Measurements from ENCODE around the gene RDH14. TPM values are rescaled to one million over a fixed set of nuclear protein-coding genes. Genes with fewer than 3 reads are reported as not detected.

RDH14 gene
- total RNA-seq, 1 experiment from 2014 or later: 15.4 TPM

DNA sequence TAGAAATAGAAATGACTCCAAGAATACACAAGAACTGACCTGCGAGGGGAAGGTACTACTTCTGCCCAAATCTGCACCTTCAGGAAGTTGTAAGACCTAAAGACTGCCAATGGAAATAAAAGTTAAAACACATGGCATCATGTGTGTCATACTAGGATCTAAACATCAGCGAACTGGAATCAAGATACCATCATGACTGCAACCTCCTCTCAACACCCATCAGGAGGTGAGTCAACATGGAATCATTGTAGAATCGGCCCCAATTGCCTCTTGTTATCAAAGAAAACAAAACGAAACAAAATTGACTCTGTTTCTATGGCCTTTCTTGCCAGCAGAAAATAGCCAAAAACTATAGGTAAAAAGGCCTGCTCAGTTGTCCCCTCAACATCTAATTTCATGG, 15.1 kb downstream of the RDH14 start:
- no peak overlapping the region for H3K4me3 ChIP-seq (ENCODE audit: low read depth in 2 of 2, low read length in 2 of 2)
- DNase-seq (ENCODE audit: low read depth, low spot score): no peak
- intact Hi-C loops (cut with micrococcal nuclease; ENCODE audit: unreplicated experiment): no loop called here
- H3K36me3 ChIP-seq (ENCODE audit: control insufficient read depth, insufficient read depth, low read length): no peaks in the 10 kb centered on the region
- no TSS peak for BruUV-seq (replicated peaks)
- ChIA-PET POLR2A (no interaction called here), CTCF (no interaction called here)
- no peak overlapping the region for H3K27ac ChIP-seq (ENCODE audit: low read length)
- in situ Hi-C loops (cut with HindIII; ENCODE audit: low pct_unique_long_range_greater_than_20kb, low sequenced_read_pairs): no loop called here
- H3K27me3 ChIP-seq (ENCODE audit: control insufficient read depth, insufficient read depth, low read length): no peaks in the 10 kb centered on the region
- no peaks in the 10 kb centered on the region for H3K9me3 ChIP-seq (ENCODE audit: control insufficient read depth, insufficient read depth, low read depth, low read length)
- ATAC-seq: no peak
- no peaks in the 10 kb centered on the region for H3K4me1 ChIP-seq (ENCODE audit: control insufficient read depth, insufficient read depth, low read length)
- TF ChIP-seq, protein P1, sequence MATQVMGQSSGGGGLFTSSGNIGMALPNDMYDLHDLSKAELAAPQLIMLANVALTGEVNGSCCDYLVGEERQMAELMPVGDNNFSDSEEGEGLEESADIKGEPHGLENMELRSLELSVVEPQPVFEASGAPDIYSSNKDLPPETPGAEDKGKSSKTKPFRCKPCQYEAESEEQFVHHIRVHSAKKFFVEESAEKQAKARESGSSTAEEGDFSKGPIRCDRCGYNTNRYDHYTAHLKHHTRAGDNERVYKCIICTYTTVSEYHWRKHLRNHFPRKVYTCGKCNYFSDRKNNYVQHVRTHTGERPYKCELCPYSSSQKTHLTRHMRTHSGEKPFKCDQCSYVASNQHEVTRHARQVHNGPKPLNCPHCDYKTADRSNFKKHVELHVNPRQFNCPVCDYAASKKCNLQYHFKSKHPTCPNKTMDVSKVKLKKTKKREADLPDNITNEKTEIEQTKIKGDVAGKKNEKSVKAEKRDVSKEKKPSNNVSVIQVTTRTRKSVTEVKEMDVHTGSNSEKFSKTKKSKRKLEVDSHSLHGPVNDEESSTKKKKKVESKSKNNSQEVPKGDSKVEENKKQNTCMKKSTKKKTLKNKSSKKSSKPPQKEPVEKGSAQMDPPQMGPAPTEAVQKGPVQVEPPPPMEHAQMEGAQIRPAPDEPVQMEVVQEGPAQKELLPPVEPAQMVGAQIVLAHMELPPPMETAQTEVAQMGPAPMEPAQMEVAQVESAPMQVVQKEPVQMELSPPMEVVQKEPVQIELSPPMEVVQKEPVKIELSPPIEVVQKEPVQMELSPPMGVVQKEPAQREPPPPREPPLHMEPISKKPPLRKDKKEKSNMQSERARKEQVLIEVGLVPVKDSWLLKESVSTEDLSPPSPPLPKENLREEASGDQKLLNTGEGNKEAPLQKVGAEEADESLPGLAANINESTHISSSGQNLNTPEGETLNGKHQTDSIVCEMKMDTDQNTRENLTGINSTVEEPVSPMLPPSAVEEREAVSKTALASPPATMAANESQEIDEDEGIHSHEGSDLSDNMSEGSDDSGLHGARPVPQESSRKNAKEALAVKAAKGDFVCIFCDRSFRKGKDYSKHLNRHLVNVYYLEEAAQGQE (IDR thresholded peaks at IDR 0.05; ENCODE audit: insufficient read depth in 1 of 2, low read depth in 2 of 2, low read length in 1 of 2): no peak
- TF ChIP-seq, protein P2, sequence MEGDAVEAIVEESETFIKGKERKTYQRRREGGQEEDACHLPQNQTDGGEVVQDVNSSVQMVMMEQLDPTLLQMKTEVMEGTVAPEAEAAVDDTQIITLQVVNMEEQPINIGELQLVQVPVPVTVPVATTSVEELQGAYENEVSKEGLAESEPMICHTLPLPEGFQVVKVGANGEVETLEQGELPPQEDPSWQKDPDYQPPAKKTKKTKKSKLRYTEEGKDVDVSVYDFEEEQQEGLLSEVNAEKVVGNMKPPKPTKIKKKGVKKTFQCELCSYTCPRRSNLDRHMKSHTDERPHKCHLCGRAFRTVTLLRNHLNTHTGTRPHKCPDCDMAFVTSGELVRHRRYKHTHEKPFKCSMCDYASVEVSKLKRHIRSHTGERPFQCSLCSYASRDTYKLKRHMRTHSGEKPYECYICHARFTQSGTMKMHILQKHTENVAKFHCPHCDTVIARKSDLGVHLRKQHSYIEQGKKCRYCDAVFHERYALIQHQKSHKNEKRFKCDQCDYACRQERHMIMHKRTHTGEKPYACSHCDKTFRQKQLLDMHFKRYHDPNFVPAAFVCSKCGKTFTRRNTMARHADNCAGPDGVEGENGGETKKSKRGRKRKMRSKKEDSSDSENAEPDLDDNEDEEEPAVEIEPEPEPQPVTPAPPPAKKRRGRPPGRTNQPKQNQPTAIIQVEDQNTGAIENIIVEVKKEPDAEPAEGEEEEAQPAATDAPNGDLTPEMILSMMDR (IDR thresholded peaks at IDR 0.05): no peak
- TF ChIP-seq SIN3A (IDR thresholded peaks at IDR 0.05; ENCODE audit: borderline replicate concordance, insufficient read depth, low read depth, low read length): no peak
- no peak for TF ChIP-seq TCF7L2 (IDR thresholded peaks at IDR 0.05; ENCODE audit: low read depth, low read length)
- TF ChIP-seq POLR2AphosphoS5 (IDR thresholded peaks at IDR 0.05; ENCODE audit: low read depth, low read length): no peak

DNA sequence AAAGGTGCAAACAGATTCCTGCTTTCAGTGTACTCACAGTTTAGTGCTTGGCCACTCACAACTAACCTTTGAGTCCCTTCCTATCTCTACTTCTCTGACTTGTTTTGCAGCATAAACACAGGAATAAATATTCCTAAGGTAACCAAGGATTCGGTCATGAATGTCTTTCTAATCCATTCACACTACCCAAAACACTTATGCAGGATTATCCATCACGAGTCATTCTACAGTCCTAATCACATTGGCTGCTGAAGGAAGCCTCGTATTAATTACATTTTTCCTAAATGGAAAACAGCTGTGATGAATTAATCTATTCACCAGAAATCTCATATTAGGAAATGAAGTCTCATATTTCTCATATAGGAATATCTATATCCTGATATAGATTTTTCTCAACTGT, 16.3 kb downstream of the RDH14 start:
- intact Hi-C loops (cut with micrococcal nuclease; ENCODE audit: unreplicated experiment) (no loop called here), in situ Hi-C loops (cut with HindIII; ENCODE audit: low pct_unique_long_range_greater_than_20kb, low sequenced_read_pairs) (no loop called here)
- no peak overlapping the region for H3K27ac ChIP-seq (ENCODE audit: low read length)
- H3K9me3 ChIP-seq (ENCODE audit: control insufficient read depth, insufficient read depth, low read depth, low read length): no peaks in the 10 kb centered on the region
- TF ChIP-seq, protein P2 (IDR thresholded peaks at IDR 0.05): no peak
- no peak for TF ChIP-seq TCF7L2 (IDR thresholded peaks at IDR 0.05; ENCODE audit: low read depth, low read length)
- no peak for TF ChIP-seq SIN3A (IDR thresholded peaks at IDR 0.05; ENCODE audit: borderline replicate concordance, insufficient read depth, low read depth, low read length)
- TF ChIP-seq POLR2AphosphoS5 (IDR thresholded peaks at IDR 0.05; ENCODE audit: low read depth, low read length): no peak
- TF ChIP-seq, protein P1 (IDR thresholded peaks at IDR 0.05; ENCODE audit: insufficient read depth in 1 of 2, low read depth in 2 of 2, low read length in 1 of 2): no peak
- no peaks in the 10 kb centered on the region for H3K4me1 ChIP-seq (ENCODE audit: control insufficient read depth, insufficient read depth, low read length)
- no peak overlapping the region for H3K4me3 ChIP-seq (ENCODE audit: low read depth in 2 of 2, low read length in 2 of 2)
- ATAC-seq: no peak
- no TSS peak for BruUV-seq (replicated peaks)
- ChIA-PET CTCF (no interaction called here), POLR2A (no interaction called here)
- no peaks in the 10 kb centered on the region; the same call in 1 of the 2 replicates for H3K36me3 ChIP-seq (ENCODE audit: control insufficient read depth, insufficient read depth, low read length)
- no peak for DNase-seq (ENCODE audit: low read depth, low spot score)
- H3K27me3 ChIP-seq (ENCODE audit: control insufficient read depth, insufficient read depth, low read length): no peaks in the 10 kb centered on the region
